Calu3 (cell line): Measurements from ENCODE around the gene BAK1. TPM values are rescaled to one million over a fixed set of nuclear protein-coding genes. Genes with fewer than 3 reads are reported as not detected.

Experiments used
- BruUV-seq: library from RNA; stranded (reverse); fragments of 400-500 nt; replicated peaks from 2 replicates; lab custom pipeline; 2021; lab: Mats Ljungman, UMichigan
- CTCF ChIA-PET: fragments of 300-600 bp; sonication (Branson Sonifier 250); formaldehyde crosslinking; loops from one replicate; lab custom pipeline; 2022; ENCODE audit warnings: antibody characterized with exemption; lab: Charles Lee
- DNase-seq: peaks from one replicate; pipeline ENCODE4 v3.0.0; 2022
- H3K27ac Mint-ChIP-seq: one replicate; pipeline ENCODE4 v1.8.0; 2022; ENCODE audit warnings: mixed read lengths; ENCODE audit not compliant: unreplicated experiment
- H3K27me3 Mint-ChIP-seq: one replicate; pipeline ENCODE4 v1.8.0; 2022; ENCODE audit warnings: mixed read lengths; ENCODE audit not compliant: unreplicated experiment
- H3K36me3 Mint-ChIP-seq: one replicate; pipeline ENCODE4 v1.8.0; 2022; ENCODE audit warnings: mild to moderate bottlenecking, moderate library complexity, mixed read lengths; ENCODE audit not compliant: insufficient read depth, unreplicated experiment
- H3K4me1 Mint-ChIP-seq: one replicate; pipeline ENCODE4 v1.8.0; 2022; ENCODE audit warnings: mild to moderate bottlenecking, low read depth, mixed read lengths; ENCODE audit not compliant: unreplicated experiment
- H3K4me3 Mint-ChIP-seq: one replicate; pipeline ENCODE4 v1.8.0; 2022; ENCODE audit warnings: mild to moderate bottlenecking, low read depth, moderate library complexity, mixed read lengths; ENCODE audit not compliant: unreplicated experiment
- H3K9me3 Mint-ChIP-seq: one replicate; pipeline ENCODE4 v1.8.0; 2022; ENCODE audit warnings: low read depth, mixed read lengths; ENCODE audit not compliant: unreplicated experiment
- CTCF ChIP-seq: fragments of 200-600 bp; IDR thresholded peaks from one replicate; pipeline ENCODE4 v1.8.0; 2022; ENCODE audit warnings: antibody characterized with exemption; ENCODE audit not compliant: unreplicated experiment
- intact Hi-C: fragments of 100-400 bp; cut with micrococcal nuclease; formaldehyde crosslinking; loops from one replicate; pipeline ENCODE4 v1.10.0; 2022; ENCODE audit not compliant: unreplicated experiment
- total RNA-seq: library from RNA; stranded (reverse); gene quantifications from 2 replicates; pipeline ENCODE4 v1.2.3, GENCODE V29; 2022

BAK1 gene
- total RNA-seq, 1 experiment from 2014 or later = 31.6 TPM

DNA sequence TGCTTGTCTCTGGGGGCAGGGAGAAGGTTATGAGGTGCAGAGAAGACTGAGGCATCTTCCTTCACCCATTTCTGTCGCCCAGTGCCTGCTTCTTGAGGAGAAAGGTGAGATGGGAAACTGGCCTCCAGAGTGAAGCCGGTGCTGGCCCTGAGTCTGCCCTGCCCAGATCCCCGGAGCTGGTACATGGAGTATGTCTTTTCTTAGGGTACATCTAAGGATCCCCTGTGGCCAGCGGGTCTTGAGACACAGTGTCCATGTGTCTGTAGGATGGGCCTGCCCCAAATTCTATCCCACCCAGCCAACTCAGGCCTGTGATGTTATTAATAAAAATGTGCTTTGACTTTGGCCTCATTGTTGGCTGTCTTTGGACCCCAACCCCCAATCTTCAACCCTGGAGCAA lies 8.8 kb upstream of the BAK1 start:
- H3K27ac Mint-ChIP-seq = no peak overlapping the region
- H3K36me3 Mint-ChIP-seq = peaks cover 26% of the 10 kb centered on the region
- no peak for TF ChIP-seq CTCF
- no TSS peak for BruUV-seq
- CTCF ChIA-PET = no interaction called here
- H3K4me1 Mint-ChIP-seq = peaks cover 50% of the 10 kb centered on the region
- no peaks in the 10 kb centered on the region for H3K27me3 Mint-ChIP-seq
- no peak overlapping the region for H3K4me3 Mint-ChIP-seq
- H3K9me3 Mint-ChIP-seq = no peaks in the 10 kb centered on the region
- intact Hi-C loops = loop anchor here (5.0 kb wide), 3 partner anchors 43 to 563 kb away; no protein-coding TSS in a partner anchor
- no peak for DNase-seq

DNA sequence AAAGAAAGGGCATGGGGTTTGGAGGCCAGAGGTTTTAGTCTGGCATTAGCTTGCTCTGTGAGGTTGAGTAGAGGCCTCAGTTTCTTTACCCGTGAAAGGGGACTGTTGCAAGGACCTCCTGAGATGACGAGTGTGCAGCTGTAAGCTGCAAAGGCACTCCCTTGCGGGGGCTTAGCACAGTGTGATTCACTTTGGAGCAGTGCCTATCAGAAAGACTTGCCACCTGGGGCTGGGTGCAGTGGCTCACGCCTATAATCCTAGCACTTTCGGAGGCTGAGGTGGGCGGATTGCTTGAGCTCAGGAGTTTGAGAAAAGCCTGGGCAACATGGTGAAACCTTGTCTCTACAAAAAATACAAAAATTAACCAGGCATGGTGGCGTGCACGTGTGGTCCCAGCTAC lies 7.5 kb upstream of the BAK1 start:
- TF ChIP-seq CTCF = no peak
- no peak for DNase-seq
- CTCF ChIA-PET = interaction anchor here (3.1 kb wide), 1 partner anchor 85 kb away, joined by 14 read pairs; no protein-coding TSS in a partner anchor
- peaks cover 41% of the 10 kb centered on the region for H3K4me1 Mint-ChIP-seq
- H3K4me3 Mint-ChIP-seq = no peak overlapping the region
- intact Hi-C loops = loop anchor here (5.0 kb wide), 3 partner anchors 45 to 565 kb away; no protein-coding TSS in a partner anchor
- no peaks in the 10 kb centered on the region for H3K9me3 Mint-ChIP-seq
- no TSS peak for BruUV-seq
- H3K27ac Mint-ChIP-seq = no peak overlapping the region
- no peaks in the 10 kb centered on the region for H3K27me3 Mint-ChIP-seq
- H3K36me3 Mint-ChIP-seq = peaks cover 26% of the 10 kb centered on the region

DNA sequence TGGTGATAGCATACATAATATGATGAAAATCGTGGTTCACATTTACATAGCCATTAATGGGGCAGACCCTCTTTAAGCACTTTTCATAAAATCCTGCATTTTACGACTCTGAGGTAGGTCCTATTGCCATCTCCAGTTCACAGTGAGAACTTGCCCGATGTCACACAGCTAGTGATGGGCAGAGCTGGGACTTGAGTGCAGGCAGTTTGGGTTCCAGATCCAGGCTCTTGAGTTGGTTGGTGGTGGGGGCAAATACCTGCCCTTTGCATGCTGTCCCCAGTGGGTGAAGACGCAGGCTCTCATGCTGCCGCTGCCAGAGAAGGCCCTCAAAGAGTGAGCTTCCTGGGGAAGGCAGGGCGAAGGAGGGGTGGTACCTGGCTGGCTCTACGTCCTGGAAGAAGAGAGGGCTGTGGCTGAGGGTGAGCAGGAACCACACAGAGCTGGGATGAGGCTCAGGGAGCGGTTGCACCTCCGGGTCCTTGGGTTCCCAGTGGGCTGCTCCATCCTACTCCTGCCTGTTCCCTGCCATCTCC lies 6.1 kb upstream of the BAK1 start:
- Mint-ChIP-seq H3K36me3 (peaks cover 18% of the 10 kb centered on the region), H3K4me3 (no peak overlapping the region)
- no TSS peak for BruUV-seq

GRCh38 chr6:33585403-33586107 lies 5.5 kb upstream of the BAK1 start:
- intact Hi-C loops = loop anchor here (1.0 to 5.0 kb wide), 5 partner anchors 47 to 567 kb away; no protein-coding TSS in a partner anchor
- CTCF ChIA-PET = interaction anchor here (0.7 to 3.1 kb wide), 3 partner anchors 36 to 115 kb away, joined by 3 to 14 read pairs (median 4); no protein-coding TSS in a partner anchor
- BruUV-seq = no TSS peak
- Mint-ChIP-seq H3K9me3 (no peaks in the 10 kb centered on the region), H3K4me3 (no peak overlapping the region), H3K27me3 (no peaks in the 10 kb centered on the region), H3K27ac (no peak overlapping the region), H3K36me3 (peaks cover 16% of the 10 kb centered on the region), H3K4me1 (peaks cover 24% of the 10 kb centered on the region)
- DNase-seq = peak; percentile 95
- TF ChIP-seq CTCF = peak; percentile 99

More for the DNA sequence above, 6.1 kb upstream of the BAK1 start:
- CTCF ChIA-PET = interaction anchor here (0.7 to 3.1 kb wide), 4 partner anchors 13 to 114 kb away, joined by 3 to 14 read pairs (median 4); no protein-coding TSS in a partner anchor
- no peak for TF ChIP-seq CTCF
- no peaks in the 10 kb centered on the region for H3K9me3 Mint-ChIP-seq
- no peaks in the 10 kb centered on the region for H3K27me3 Mint-ChIP-seq
- DNase-seq = no peak
- peaks cover 29% of the 10 kb centered on the region for H3K4me1 Mint-ChIP-seq
- intact Hi-C loops = loop anchor here (5.0 kb wide), 3 partner anchors 46 to 566 kb away; no protein-coding TSS in a partner anchor
- H3K27ac Mint-ChIP-seq = no peak overlapping the region
